Activated CD4-positive, alpha-beta T cell treated with anti-CD3 and anti-CD28 coated beads, Interleukin-2, amount 10 ng/mL, durations not matched to agents 24 days and 14 days (primary cell): Measurements from ENCODE around the gene PEAK1. TPM values are rescaled to one million over a fixed set of nuclear protein-coding genes. Genes with fewer than 3 reads are reported as not detected.

Experiments used
- DNase-seq: peaks from one replicate; pipeline ENCODE4 v3.0.0; 2022
- H3K27ac Mint-ChIP-seq: one replicate; pipeline ENCODE4 v1.8.0; 2022; ENCODE audit warnings: mild to moderate bottlenecking, mixed read lengths
- H3K27me3 Mint-ChIP-seq: one replicate; pipeline ENCODE4 v1.8.0; 2022; ENCODE audit warnings: mixed read lengths
- H3K36me3 Mint-ChIP-seq: one replicate; pipeline ENCODE4 v1.8.0; 2022; ENCODE audit warnings: low read depth, mild to moderate bottlenecking, mixed read lengths
- H3K4me1 Mint-ChIP-seq: one replicate; pipeline ENCODE4 v1.8.0; 2021; ENCODE audit warnings: mixed read lengths
- H3K4me3 Mint-ChIP-seq: one replicate; pipeline ENCODE4 v1.8.0; 2022; ENCODE audit warnings: mild to moderate bottlenecking, moderate library complexity, mixed read lengths
- H3K9me3 Mint-ChIP-seq: one replicate; pipeline ENCODE4 v1.8.0; 2021; ENCODE audit warnings: mixed read lengths
- intact Hi-C: fragments of 100-400 bp; cut with micrococcal nuclease; formaldehyde crosslinking; loops from one replicate; pipeline ENCODE4 v1.15.1; 2023
- total RNA-seq: library from RNA; stranded (reverse); gene quantifications from 2 replicates; pipeline ENCODE4 v1.2.3, GENCODE V29; 2022

The PEAK1 gene
- total RNA-seq, 1 donor from 2014 or later: 25.9 TPM

DNA sequence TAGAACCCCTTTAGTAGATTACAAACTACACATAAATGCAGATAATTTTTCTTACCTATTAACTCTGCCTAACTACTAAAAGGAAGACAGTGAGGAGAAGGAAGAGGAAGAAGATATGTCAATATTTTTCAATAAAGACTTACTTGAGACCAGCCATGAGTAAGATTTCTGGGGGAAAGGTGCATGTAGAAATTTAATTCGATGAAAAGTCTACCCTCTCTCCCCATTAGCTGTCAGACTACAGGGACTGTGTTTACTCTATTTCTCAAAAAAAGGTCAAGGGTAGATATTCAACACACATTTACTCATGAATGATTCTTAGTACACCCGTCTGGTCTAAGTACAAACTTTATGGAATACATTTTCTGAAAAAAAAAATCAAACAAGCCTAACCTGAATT lies 355.8 kb downstream of the PEAK1 start:
- peaks cover 3% of the 10 kb centered on the region for H3K27me3 Mint-ChIP-seq
- intact Hi-C loops: no loop called here
- H3K27ac Mint-ChIP-seq: no peak overlapping the region
- H3K9me3 Mint-ChIP-seq: no peaks in the 10 kb centered on the region
- peaks cover 2% of the 10 kb centered on the region for H3K36me3 Mint-ChIP-seq
- no peak overlapping the region for H3K4me3 Mint-ChIP-seq
- peaks cover 31% of the 10 kb centered on the region for H3K4me1 Mint-ChIP-seq
- no peak for DNase-seq

DNA sequence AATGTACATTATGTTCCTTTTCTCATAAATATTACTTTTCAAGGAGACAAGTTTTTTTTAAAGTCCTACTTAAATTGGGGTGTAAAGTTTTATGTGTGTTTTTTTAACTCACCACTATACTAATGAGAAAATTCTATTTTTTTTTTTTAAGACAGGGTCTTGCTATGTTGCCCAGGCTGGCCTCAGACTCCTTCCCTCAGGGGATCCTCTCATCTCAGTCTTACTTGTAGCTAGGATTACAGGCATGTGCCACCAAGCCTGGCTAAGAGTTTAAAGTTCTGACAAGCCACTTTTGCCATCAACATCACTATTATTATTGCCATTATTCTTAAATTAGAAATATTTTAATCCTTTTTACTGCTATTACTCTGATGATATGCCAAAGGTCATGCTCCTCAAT lies 356.7 kb downstream of the PEAK1 start:
- Mint-ChIP-seq H3K27me3 (no peaks in the 10 kb centered on the region), H3K9me3 (no peaks in the 10 kb centered on the region), H3K4me1 (peaks cover 29% of the 10 kb centered on the region), H3K27ac (no peak overlapping the region), H3K4me3 (no peak overlapping the region), H3K36me3 (no peaks in the 10 kb centered on the region)
- intact Hi-C loops: no loop called here
- no peak for DNase-seq

DNA sequence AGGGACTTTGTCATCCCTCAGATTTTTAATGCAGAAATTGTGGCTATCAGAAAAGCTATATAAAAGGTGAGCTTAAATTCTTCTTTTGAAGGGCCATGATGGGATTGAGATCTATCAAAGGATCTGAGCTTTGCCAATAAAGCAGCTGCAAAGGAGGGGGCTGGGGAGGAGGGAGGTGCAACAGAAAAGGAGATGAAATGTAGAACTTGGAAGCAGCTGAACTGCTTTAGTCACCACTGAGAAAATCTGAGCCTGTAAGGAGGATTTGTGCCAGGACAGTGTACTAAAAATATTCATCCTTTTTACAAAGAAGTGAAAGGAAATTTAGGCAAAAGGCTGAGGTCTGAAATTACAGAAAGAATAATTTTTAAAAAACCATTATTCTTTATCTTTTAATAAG lies 359.4 kb downstream of the PEAK1 start:
- Mint-ChIP-seq H3K4me3 (no peak overlapping the region), H3K27ac (no peak overlapping the region), H3K4me1 (peaks cover 20% of the 10 kb centered on the region), H3K27me3 (no peaks in the 10 kb centered on the region), H3K36me3 (no peaks in the 10 kb centered on the region), H3K9me3 (no peaks in the 10 kb centered on the region)
- intact Hi-C loops: no loop called here
- no peak for DNase-seq

DNA sequence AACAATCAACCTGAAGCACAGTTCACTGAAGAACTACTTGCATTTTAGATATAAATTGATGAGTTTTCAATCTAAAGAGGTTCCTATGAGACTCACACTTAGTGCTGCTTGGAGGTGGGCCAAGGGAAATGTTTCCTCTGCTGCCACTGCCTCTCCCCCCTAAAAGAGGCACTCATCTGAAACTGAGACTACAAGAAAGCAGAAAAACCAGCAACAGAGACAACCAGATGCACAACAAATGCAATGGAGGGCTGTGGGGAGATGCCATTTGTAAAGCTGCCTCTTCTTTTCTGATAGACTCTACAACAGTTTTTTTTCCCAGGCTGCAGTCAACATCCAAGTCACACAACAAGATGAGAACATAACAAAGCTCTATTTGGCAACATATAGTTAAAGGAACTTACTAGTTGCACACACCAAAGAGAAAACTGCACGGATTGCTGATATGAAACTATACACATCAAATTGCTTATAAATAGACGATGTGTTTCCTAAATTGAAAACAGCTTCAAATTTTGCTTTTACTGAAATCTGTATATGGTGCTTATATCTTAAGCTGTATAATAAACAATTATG lies 360.0 kb downstream of the PEAK1 start:
- Mint-ChIP-seq H3K27ac (no peak overlapping the region), H3K4me3 (no peak overlapping the region), H3K36me3 (peaks cover 2% of the 10 kb centered on the region), H3K9me3 (no peaks in the 10 kb centered on the region), H3K27me3 (no peaks in the 10 kb centered on the region), H3K4me1 (peaks cover 20% of the 10 kb centered on the region)
- intact Hi-C loops: no loop called here
- peak; percentile 53 for DNase-seq

DNA sequence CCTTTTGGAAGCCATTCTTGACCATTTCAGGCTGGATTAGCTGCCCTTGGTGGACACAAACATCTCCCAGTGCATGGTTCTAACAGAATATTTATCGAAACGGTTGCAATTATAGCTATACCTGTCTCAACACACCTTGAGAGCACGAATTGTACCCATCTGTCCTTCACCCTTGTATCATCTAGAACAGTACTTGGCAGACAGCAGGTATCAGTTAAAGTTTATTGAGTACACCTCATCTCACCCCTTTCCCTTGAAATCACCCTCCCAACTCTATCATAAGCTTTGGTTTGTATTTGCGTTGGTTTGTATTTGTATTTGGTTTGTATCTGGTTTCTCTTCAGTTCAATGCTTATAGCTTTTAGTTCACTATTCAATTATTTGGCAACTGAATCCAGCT lies 361.4 kb downstream of the PEAK1 start:
- Mint-ChIP-seq H3K36me3 (peaks cover 6% of the 10 kb centered on the region), H3K9me3 (no peaks in the 10 kb centered on the region), H3K4me3 (no peak overlapping the region), H3K27ac (no peak overlapping the region), H3K27me3 (no peaks in the 10 kb centered on the region), H3K4me1 (peaks cover 20% of the 10 kb centered on the region)
- intact Hi-C loops: no loop called here
- DNase-seq: no peak

DNA sequence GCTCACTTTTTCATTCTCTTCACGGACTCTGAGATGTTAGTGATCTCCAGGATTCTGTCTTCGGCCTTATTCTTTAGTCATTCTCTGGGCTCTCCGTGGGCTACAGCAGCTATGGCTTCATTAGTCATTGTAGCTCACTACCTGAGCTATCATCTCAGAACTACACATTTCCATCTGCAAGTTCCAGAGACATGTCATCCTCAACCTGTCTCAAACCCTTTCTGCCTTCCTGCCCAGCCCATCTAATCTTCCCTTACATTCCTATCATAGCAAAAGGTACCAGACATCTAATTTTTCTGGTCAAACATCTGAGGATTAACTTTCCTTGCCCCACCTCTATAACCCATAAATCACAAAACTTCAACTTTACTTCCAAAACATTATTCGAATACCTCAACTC lies 362.2 kb downstream of the PEAK1 start:
- Mint-ChIP-seq H3K4me1 (peaks cover 20% of the 10 kb centered on the region), H3K9me3 (no peaks in the 10 kb centered on the region), H3K27ac (peak overlapping the region; percentile 3), H3K36me3 (peaks cover 6% of the 10 kb centered on the region), H3K27me3 (no peaks in the 10 kb centered on the region), H3K4me3 (no peak overlapping the region)
- DNase-seq: no peak
- intact Hi-C loops: no loop called here

DNA sequence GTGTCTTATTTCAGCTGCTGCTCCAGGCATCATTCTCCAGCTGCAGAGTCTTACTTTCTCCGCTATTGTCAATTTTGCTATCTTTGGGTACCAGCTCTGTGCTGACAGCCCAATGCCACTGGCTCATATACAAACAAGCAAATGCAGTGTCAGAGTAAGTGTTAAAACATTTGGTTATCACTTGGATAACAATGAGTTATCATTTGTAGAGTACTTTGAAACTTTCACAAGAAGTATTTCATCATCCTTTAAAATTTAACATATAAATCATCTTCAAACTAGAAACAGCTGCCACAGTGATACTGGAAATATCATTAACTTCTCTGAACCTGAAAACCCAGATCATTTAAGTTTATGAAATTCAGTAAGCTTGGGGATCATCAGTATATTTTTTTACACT lies 362.8 kb downstream of the PEAK1 start:
- intact Hi-C loops: no loop called here
- peaks cover 21% of the 10 kb centered on the region for H3K4me1 Mint-ChIP-seq
- no peak overlapping the region for H3K27ac Mint-ChIP-seq
- H3K27me3 Mint-ChIP-seq: no peaks in the 10 kb centered on the region
- peaks cover 10% of the 10 kb centered on the region for H3K36me3 Mint-ChIP-seq
- no peaks in the 10 kb centered on the region for H3K9me3 Mint-ChIP-seq
- H3K4me3 Mint-ChIP-seq: no peak overlapping the region
- no peak for DNase-seq

DNA sequence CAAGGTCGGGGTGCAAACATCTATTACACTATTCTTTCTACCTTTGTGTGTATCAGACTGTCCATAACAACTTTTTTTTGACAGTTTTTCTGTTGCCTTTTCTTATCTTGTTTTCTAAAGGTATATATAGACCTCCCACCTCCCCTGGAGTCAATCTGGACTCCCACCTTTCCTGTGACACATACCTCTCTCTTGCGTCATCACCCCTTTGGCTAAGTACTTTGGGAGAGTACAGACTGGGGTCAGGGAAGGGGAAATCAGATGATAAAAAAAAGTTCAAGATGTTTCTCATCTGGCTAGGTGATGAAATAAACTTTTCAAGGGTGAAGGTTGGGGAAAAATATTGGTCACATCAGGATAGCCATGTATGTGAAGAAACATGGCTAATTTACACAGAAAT lies 366.2 kb downstream of the PEAK1 start:
- Mint-ChIP-seq H3K9me3 (no peaks in the 10 kb centered on the region), H3K4me3 (no peak overlapping the region), H3K36me3 (peaks cover 22% of the 10 kb centered on the region), H3K27ac (no peak overlapping the region), H3K4me1 (peaks cover 11% of the 10 kb centered on the region), H3K27me3 (no peaks in the 10 kb centered on the region)
- no peak for DNase-seq
- intact Hi-C loops: no loop called here

DNA sequence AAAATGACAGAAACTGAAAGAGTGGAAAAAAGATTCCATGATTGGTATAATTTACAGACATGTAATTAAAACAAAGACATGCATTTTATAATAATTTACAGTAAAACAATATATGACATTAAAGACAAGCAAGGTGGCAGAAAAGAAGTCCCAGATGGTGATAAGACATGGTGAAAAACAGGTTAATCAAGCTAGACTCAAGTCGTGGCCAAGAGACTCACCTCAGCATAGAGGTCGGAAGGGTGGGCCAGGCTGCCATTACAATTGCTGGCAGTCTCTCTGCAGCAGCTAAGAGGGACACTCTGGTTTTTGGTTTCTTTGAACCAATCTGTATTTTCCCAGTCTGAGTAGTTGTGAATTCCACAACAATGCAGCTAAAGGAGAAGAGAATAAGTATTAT lies 367.3 kb downstream of the PEAK1 start:
- Mint-ChIP-seq H3K4me3 (no peak overlapping the region), H3K27ac (no peak overlapping the region), H3K36me3 (peaks cover 26% of the 10 kb centered on the region), H3K27me3 (no peaks in the 10 kb centered on the region), H3K9me3 (no peaks in the 10 kb centered on the region), H3K4me1 (peaks cover 8% of the 10 kb centered on the region)
- intact Hi-C loops: no loop called here
- no peak for DNase-seq

Other genes with a start within 250 kb of the PEAK1 start
- gene HMG20A, start 784 bp upstream of the PEAK1 start, total RNA-seq: 42.3 and 46.4 TPM in 2 replicates
- not detected in 2 replicates for gene LINGO1, start 212.8 kb upstream of the PEAK1 start, total RNA-seq